AG10803 (cell line): ENCODE measurements around the gene FAIM.

Experiments
- DNase-seq: peaks from one replicate; pipeline ENCODE4 v3.0.0; 2010; ENCODE audit warnings: low read depth
- H3K4me3 ChIP-seq: 2 replicates; pipeline ENCODE4 v1.5.1; 2011; ENCODE audit warnings: mild to moderate bottlenecking, low read length, control low read depth
- TF ChIP-seq, protein P1 (sequence below): conservative IDR thresholded peaks from 2 replicates; pipeline ENCODE4 v1.5.1; 2011; ENCODE audit warnings: mild to moderate bottlenecking, low read length, control low read depth, inconsistent platforms

Gene FAIM

DNA sequence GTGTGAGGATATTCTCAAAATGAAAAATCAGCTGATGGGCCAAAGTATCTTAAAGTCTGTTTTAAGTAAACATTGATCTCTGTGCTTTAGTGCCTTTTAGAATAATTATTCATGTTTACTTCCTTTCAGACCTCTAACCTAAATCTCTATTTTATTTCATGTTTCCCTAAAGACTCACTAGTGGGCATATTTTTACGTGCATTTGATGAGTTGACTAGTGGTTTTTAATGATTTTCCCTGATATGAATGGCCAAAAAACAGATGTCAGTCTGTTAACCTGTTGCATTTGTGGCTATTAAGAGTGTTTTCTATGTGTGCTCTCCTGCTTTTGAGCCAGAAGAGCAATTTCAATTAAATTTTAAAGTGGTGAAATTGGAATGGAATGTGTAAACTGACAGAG lies 6.9 kb downstream of the FAIM start:
- H3K4me3 ChIP-seq = no peak overlapping the region
- TF ChIP-seq, protein P1, sequence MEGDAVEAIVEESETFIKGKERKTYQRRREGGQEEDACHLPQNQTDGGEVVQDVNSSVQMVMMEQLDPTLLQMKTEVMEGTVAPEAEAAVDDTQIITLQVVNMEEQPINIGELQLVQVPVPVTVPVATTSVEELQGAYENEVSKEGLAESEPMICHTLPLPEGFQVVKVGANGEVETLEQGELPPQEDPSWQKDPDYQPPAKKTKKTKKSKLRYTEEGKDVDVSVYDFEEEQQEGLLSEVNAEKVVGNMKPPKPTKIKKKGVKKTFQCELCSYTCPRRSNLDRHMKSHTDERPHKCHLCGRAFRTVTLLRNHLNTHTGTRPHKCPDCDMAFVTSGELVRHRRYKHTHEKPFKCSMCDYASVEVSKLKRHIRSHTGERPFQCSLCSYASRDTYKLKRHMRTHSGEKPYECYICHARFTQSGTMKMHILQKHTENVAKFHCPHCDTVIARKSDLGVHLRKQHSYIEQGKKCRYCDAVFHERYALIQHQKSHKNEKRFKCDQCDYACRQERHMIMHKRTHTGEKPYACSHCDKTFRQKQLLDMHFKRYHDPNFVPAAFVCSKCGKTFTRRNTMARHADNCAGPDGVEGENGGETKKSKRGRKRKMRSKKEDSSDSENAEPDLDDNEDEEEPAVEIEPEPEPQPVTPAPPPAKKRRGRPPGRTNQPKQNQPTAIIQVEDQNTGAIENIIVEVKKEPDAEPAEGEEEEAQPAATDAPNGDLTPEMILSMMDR = no peak
- DNase-seq = no peak

DNA sequence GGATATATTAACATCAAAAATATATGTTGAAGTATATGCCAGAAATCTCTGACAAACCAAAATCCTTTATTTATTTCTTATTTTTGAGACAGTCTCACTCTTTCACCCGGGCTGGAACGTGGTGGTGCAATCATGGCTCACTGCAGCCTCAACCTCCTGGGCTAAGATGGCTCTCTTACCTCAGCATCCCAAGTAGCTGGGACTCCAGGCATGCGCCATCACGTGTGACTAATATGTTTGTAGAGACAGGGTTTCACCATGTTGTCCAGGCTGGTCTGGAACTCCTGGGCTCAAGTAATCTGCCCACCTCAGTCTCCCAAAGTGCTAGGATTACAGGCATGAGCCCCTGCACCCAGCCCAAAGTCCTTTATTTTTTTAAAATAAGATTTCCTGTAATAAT lies 11.9 kb downstream of the FAIM start:
- DNase-seq = no peak
- TF ChIP-seq, protein P1 = no peak
- no peak overlapping the region for H3K4me3 ChIP-seq

DNA sequence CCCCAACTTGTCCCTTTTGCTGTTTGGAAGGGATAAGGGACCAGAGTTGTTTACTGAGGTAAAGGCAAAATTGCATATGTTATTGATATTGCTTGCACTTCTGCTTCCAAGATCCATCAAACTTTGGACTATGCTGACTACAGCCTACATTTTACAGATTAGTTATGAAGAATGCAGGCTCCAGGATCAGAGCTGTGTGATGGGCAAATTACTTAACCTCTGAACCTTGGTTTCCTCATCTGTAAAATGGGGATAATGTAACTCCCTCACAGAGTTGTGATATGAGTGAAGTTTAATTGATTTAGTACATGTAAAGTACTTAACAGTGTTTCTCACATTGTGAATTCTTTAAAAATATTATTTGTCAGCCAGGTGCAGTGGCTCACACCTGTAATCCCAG lies 15.9 kb downstream of the FAIM start:
- TF ChIP-seq, protein P1 = no peak
- H3K4me3 ChIP-seq = no peak overlapping the region

DNA sequence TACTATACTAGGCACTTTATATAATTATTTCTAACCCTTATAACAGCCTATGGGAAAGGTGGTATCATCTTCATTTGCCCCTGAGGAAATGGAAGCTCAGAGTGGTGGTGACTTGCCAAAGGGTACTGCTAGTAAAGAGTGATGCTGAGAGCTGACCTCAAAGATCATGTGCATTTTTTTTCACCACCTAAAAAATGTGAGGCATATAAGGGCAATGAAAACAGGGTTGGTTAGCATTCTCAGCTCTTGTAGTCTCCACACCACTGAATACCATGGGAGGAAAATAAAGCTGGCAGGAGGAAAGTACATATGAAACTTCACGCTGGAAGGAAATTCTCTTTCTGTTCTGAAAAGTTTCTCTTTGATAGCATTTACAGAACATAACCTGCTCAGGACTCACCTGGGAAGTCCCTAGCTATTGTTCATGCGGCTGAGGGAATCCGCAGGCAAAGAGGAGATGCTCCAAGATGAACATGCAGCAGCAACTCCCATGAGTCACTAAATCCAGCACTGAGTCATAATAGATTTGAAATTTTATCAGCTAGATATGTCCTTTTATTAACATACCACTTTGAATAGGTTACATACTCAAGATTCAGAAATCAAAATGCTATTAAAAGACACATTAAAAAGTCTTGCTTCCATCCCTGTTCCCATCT lies 17.3 kb downstream of the FAIM start:
- H3K4me3 ChIP-seq = no peak overlapping the region
- peak; percentile 5 for DNase-seq
- TF ChIP-seq, protein P1 = no peak

More for the DNA sequence above, 15.9 kb downstream of the FAIM start:
- DNase-seq = no peak

DNA sequence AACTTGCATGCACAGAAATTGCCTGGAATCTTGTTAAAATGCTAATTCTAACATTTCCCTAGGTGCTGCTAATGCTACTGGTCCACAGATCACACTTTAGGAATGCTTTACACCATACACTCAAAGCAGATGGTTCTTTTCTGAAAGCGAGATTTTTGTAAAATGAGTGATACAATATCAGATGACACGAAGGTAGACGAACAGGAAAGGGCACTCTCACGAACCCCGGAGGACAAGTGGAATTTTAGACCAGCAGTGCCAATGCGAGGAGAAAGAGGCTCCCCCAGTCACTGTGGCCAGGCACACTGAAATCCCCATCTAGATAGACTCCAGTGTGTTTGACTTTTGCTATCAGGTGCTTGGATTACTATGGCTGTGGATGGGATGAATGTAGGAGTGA lies 21.0 kb downstream of the FAIM start:
- no peak for DNase-seq
- no peak overlapping the region for H3K4me3 ChIP-seq
- TF ChIP-seq, protein P1 = no peak

DNA sequence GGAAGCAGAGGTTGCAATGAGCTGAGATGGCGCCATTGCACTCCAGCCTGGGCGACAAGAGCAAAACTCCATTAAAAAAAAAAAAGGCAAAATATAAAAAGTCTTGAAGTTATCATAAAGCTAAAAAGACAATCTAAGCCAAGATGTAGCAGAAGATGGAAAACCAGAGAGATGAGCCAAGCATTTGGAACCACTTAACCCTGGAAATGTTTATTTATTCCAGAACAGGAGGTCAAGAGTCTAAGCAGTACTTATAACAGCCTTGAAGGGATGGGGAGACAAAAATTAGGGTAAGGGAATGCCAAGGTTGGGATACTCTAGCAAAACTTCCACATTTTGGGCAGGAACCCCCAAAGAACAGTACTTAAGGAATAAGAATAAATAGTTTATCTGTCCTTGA lies 30.1 kb downstream of the FAIM start:
- no peak overlapping the region for H3K4me3 ChIP-seq
- TF ChIP-seq, protein P1 = no peak
- no peak for DNase-seq

DNA sequence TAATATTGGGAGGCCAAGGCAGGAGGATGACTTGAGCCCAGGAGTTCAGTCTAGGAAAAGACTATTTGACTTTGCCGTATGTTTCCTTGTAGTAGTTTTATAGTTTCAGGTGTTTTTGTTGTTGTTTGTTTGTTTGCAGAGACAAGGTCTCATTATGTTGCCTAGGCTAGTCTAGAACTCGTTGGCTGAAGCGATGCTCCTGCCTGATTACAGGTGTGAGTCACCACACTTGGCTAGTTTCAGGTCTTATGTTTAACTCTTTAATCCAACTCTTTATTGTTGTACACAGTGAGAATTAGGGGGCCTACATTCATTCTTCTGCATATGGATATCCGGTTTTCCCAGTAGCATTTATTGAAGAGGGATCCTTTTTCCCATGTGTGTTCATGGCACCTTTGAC lies 32.0 kb downstream of the FAIM start:
- TF ChIP-seq, protein P1 = no peak
- DNase-seq = no peak
- no peak overlapping the region for H3K4me3 ChIP-seq
